DMS114 treated with DMSO at 0.1 percent for 48 hours (cell line): ENCODE results near the gene CPT1B.

Experiments
- DNase-seq: peaks from one replicate; lab custom pipeline; 2025; ENCODE audit not compliant: unreplicated experiment; lab: John Stamatoyannopoulos, UW

Gene CPT1B

GRCh38 chr22:50587407-50587806, 9.2 kb upstream of the CPT1B start:
- no peak for DNase-seq

GRCh38 chr22:50586416-50586815, 8.2 kb upstream of the CPT1B start:
- DNase-seq: no peak

- DNase-seq: no peak
Measured at GRCh38 chr22:50585781-50586180, 7.6 kb upstream of the CPT1B start.

- DNase-seq: no peak
Measured at GRCh38 chr22:50585238-50585637, 7.0 kb upstream of the CPT1B start.

GRCh38 chr22:50584106-50585096, 6.2 kb upstream of the CPT1B start:
- no peak for DNase-seq

GRCh38 chr22:50583294-50583861, 5.2 kb upstream of the CPT1B start:
- no peak for DNase-seq

GRCh38 chr22:50582493-50583293, 4.5 kb upstream of the CPT1B start, which contains the start of gene CHKB:
Gene CHKB, minus strand, starts transcription at chr22:50582849. Its CDS starts 68 bp downstream, at chr22:50582781.
- DNase-seq: peak; percentile 91

- DNase-seq: no peak
Measured at GRCh38 chr22:50581950-50582492, 3.8 kb upstream of the CPT1B start.

- no peak for DNase-seq
Measured at GRCh38 chr22:50581031-50581949, 3.1 kb upstream of the CPT1B start.

GRCh38 chr22:50579752-50580151, 1.5 kb upstream of the CPT1B start:
- DNase-seq: no peak

GRCh38 chr22:50578776-50579310, 616 bp upstream of the CPT1B start:
- no peak for DNase-seq

GRCh38 chr22:50577697-50577986, 585 bp downstream of the CPT1B start:
- no peak for DNase-seq

GRCh38 chr22:50576806-50577696, 1.2 kb downstream of the CPT1B start:
- DNase-seq: no peak

GRCh38 chr22:50576070-50576469, 2.2 kb downstream of the CPT1B start:
- peak; percentile 38 for DNase-seq

GRCh38 chr22:50575426-50575941, 2.7 kb downstream of the CPT1B start:
- no peak for DNase-seq

GRCh38 chr22:50574383-50574755, 3.9 kb downstream of the CPT1B start:
- no peak for DNase-seq

- DNase-seq: no peak
Measured at GRCh38 chr22:50573491-50574382, 4.5 kb downstream of the CPT1B start.

GRCh38 chr22:50572965-50573364, 5.3 kb downstream of the CPT1B start:
- no peak for DNase-seq
